Measurements from ENCODE around the gene RPF1.
A peak's percentile ranks its signal among the peaks of the same experiment; 100 is the strongest.

RPF1 gene

GRCh38 chr1:84478876-84479868, at the start of gene RPF1:
Gene RPF1, plus strand, starts transcription at chr1:84479266. Its CDS starts 16 bp downstream, at chr1:84479282.
- peak within 1 kb of the TSS; percentile 100 for H3K4me3 ChIP-seq (ENCODE audit: low read depth, low read length)
- TF ChIP-seq, protein P1, sequence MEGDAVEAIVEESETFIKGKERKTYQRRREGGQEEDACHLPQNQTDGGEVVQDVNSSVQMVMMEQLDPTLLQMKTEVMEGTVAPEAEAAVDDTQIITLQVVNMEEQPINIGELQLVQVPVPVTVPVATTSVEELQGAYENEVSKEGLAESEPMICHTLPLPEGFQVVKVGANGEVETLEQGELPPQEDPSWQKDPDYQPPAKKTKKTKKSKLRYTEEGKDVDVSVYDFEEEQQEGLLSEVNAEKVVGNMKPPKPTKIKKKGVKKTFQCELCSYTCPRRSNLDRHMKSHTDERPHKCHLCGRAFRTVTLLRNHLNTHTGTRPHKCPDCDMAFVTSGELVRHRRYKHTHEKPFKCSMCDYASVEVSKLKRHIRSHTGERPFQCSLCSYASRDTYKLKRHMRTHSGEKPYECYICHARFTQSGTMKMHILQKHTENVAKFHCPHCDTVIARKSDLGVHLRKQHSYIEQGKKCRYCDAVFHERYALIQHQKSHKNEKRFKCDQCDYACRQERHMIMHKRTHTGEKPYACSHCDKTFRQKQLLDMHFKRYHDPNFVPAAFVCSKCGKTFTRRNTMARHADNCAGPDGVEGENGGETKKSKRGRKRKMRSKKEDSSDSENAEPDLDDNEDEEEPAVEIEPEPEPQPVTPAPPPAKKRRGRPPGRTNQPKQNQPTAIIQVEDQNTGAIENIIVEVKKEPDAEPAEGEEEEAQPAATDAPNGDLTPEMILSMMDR (IDR thresholded peaks at IDR 0.05; ENCODE audit: insufficient read depth, low read depth, low read length, missing control alignments): no peak
- DNase-seq (ENCODE audit: low read depth): peak; percentile 86

DNA sequence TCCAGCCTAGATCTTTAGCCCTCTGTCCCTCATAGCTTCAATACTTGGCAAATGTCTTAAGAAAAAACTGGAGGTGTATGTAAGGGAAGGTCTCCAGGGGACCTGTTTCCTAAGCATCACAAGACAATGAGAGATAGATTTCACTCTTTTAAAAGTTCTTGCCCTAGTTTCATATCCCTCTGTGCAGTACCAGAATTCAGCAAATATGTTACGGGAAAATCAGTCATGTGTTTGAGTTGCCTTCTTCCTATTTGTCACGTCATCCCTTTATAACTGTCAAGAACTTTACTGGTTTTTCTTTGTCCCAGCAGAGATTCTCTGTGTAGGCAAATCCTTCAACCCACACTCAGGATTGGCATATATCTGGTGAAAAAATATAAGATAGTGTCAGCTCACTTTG, 48.5 kb upstream of the RPF1 start:
- H3K4me3 ChIP-seq (ENCODE audit: low read depth, low read length): no peak overlapping the region
- TF ChIP-seq, protein P1 (IDR thresholded peaks at IDR 0.05; ENCODE audit: insufficient read depth, low read depth, low read length, missing control alignments): no peak
- no peak for DNase-seq (ENCODE audit: low read depth)

DNA sequence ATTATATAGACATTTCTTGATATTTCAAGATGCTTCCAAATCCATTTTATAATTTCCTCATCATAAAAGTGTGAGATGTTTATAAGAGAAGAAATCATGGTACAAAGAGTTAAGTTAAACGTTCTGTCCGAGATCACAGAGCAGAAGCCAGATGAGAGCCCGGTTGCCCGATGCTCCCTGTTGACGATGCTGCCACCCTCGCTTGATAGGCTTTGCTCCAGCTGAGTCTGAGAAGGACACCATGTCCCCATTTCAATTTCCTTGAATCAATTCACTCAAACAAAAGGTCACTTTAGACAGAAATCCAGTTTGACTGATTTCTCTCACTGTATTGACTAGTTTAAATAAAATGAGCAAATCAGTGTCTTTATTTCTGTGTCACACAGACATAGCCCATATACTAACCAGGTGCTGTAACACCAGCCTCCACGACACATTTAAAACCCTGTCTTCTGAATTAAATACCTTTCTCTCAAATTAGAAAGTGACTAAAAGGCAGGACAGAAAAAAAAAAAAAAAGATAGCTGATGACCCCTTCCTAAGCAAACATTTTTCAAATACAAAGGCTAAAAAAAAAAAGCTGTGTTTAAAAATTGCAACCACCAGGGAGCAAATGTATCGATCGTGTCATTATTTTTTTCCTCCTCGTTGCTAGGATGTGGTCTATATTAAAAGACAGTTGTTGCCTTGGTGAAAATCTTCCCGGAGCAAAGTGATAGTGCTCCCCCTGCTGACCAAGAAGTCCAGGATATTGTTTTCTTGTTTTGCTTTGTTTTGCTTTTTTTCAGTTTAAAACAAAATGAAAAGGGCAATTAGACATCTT, 45.6 kb upstream of the RPF1 start:
- peak; percentile 77 for DNase-seq (ENCODE audit: low read depth)
- no peak overlapping the region for H3K4me3 ChIP-seq (ENCODE audit: low read depth, low read length)
- TF ChIP-seq, protein P1 (IDR thresholded peaks at IDR 0.05; ENCODE audit: insufficient read depth, low read depth, low read length, missing control alignments): peak; percentile 65

DNA sequence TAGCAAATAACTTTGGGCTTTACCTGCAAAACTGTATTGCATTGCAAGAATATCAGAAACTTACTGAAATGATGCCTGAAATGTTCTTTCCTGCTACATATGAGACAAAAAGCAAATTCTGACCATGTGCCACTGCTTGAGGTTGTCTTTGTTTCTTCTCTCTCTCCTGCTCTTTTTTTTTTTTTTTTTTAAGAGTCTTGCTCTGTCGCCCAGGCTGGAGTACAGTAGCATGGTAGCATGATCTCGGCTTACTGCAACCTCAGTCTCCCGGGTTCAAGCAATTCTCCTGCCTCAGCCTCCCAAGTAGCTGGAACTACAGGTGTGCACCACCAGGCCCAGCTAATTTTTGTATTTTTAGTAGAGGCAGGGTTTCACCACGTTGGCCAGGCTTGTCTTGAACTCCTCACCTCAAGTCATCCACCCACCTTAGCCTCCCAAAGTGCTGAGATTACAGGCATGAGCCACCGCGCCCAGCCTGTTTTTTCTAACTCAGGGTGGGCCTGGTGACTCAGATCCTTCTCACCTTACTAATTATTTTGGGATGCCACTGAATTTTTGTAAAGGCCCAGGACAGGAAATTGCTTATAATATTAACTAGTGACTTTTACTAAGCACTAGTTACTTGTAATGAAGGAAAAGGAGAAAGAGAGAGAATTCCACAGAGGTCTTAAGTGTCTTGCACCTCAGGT, 44.8 kb upstream of the RPF1 start:
- TF ChIP-seq, protein P1 (IDR thresholded peaks at IDR 0.05; ENCODE audit: insufficient read depth, low read depth, low read length, missing control alignments): no peak
- H3K4me3 ChIP-seq (ENCODE audit: low read depth, low read length): no peak overlapping the region
- no peak for DNase-seq (ENCODE audit: low read depth)

DNA sequence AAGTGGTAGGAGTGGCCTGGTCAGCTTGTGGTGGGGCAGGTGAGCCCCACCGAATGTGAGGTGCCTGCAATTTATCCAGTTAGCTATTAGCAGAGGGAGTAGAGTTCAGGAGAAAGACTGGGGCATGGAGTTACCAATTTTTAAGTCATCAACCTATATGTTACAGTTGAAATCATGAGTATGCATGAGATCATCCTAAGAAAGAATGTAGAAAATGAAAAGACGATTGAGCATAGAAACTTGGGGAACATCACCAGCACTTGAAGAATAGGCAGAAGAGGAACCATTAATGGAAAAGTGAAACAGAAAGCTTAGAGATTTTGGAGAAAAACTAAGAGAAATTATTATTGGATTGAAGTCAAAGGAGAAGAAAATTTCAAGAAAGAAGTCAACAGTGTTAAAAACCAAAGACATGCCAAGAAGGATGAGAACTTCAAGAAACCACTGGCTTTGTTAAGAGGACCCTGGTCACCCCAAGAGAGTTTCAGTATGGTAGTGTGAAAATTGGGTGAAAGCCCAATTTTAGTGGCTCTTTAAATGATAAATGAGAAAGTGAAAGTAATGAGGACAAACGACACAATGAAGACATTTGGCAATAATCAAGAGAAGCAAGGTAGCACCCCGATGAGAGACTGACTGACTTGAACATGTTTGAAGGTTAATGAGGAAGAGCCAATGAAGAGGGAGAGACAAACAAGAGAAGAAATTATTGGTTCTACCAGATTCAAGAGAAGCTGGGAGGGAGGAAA, 44.1 kb upstream of the RPF1 start:
- peak; percentile 41 for DNase-seq (ENCODE audit: low read depth)
- TF ChIP-seq, protein P1 (IDR thresholded peaks at IDR 0.05; ENCODE audit: insufficient read depth, low read depth, low read length, missing control alignments): no peak
- no peak overlapping the region for H3K4me3 ChIP-seq (ENCODE audit: low read depth, low read length)
